Adrenal gland (tissue), 12 donors: ENCODE measurements around the gene SLC16A14. TPM values are rescaled to one million over a fixed set of nuclear protein-coding genes. Genes with fewer than 3 reads are reported as not detected.

Experiments used
- DNase-seq, 7 donors: peaks; one replicate each; pipeline ENCODE4 v3.0.0-alpha.2; 2019 to 2020
- H3K27ac ChIP-seq, 5 donors: fragments of 200-600 bp; sonication (generic) in 4 of 5; 1 replicate in 3 of 5; 2 replicates in 2 of 5; pipeline versions ENCODE4 v1.5.1 to v1.8.0; 2016 to 2020; ENCODE audit warnings: mild to moderate bottlenecking in 1 of 5
- H3K27me3 ChIP-seq: fragments of 200-600 bp; 2 replicates; pipeline ENCODE4 v1.8.0; 2021
- H3K36me3 ChIP-seq, 2 donors: fragments of 200-600 bp; replicated peaks in 1 of 2; 1 replicate in 1 of 2; 2 replicates in 1 of 2; pipeline versions ENCODE4 v1.5.1 to v1.8.0; 2018 to 2022
- H3K4me1 ChIP-seq, 2 donors: fragments of 200-600 bp; replicated peaks in 1 of 2; 1 replicate in 1 of 2; 2 replicates in 1 of 2; pipeline versions ENCODE4 v1.5.1 to v1.8.0; 2018 to 2021
- H3K4me3 ChIP-seq, 4 donors: fragments of 200-600 bp; sonication (generic) in 3 of 4; one replicate each; pipeline ENCODE4 v1.5.1; 2016 to 2018
- H3K9me3 ChIP-seq, 3 donors: fragments of 200-600 bp; sonication (generic) in 1 of 3; replicated peaks in 1 of 3; 1 replicate in 2 of 3; 2 replicates in 1 of 3; pipeline versions ENCODE4 v1.5.1 to v1.8.0; 2016 to 2021
- CTCF ChIP-seq, 6 experiments: fragments of 450-650 bp in 4 of 6; fragments of 200-600 bp in 2 of 6; sonication (generic) in 1 of 6; IDR thresholded peaks; 1 replicate in 5 of 6; 2 replicates in 1 of 6; pipeline versions ENCODE4 v1.5.1 to v1.8.0; 2016 to 2021; ENCODE audit warnings: antibody characterized with exemption in 6 of 6, mild to moderate bottlenecking in 2 of 6, moderate library complexity in 1 of 6
- POLR2A ChIP-seq, 2 donors: fragments of 450-650 bp; IDR thresholded peaks; one replicate each; pipeline ENCODE4 v1.6.1; 2017; ENCODE audit warnings: antibody characterized with exemption in 2 of 2, mild to moderate bottlenecking in 2 of 2, moderate library complexity in 1 of 2
- WGBS, 4 donors: extraction: QIAGEN DNeasy Blood & Tissue Kit in 2 of 4; methylation state at CpG; one replicate each; pipeline versions ENCODE4 v1.1.5 to v1.1.7; 2013 to 2017; 5-methylcytosine and 5-hydroxymethylcytosine counted together
- intact Hi-C, 2 donors: fragments of 100-400 bp; cut with DNase I; formaldehyde crosslinking; loops; one replicate each; pipeline versions ENCODE4 v1.14.1 to v1.15.0; 2022 to 2023
- polyA plus RNA-seq, 3 donors: library from polyadenylated mRNA; stranded (reverse); fragments of 200-250 nt in 2 of 3; fragments of 350-450 nt in 1 of 3; fragmentation: Illumina TruSeq in 1 of 3; extraction: RNeasy Lipid Tissue Mini Kit (QIAGEN cat#74804) in 1 of 3; gene quantifications; one replicate each; pipeline ENCODE4 v1.2.3, GENCODE V29; 2013 to 2014
- total RNA-seq, 9 donors: library from RNA; depleted of rRNA in 4 of 9; stranded (reverse); fragments of >200 nt in 4 of 9; fragments of 120-200 nt in 1 of 9; fragmentation: NEBNext Ultra II Directional in 1 of 9; extraction: Animal tissue kit (Norgen Biotek cat#: 25700) in 1 of 9; gene quantifications; one replicate each; pipeline versions ENCODE4 v1.1.0 to v1.2.4, GENCODE V29; 2013 to 2023
- donor health status: healthy with polysubstance abuse.
- donor health status: Bipolar disorder and iron deficiency.
- donor health status: DM: yes; HTN: yes; CAD: no.
- donor health status: DM: no; HTN: no; CAD: no.
- donor health status: DM: no; HTN: no; CAD: no.
- donor health status: DM: yes; HTN: yes; CAD: no.

SLC16A14 gene
- total and polyA plus RNA-seq, 12 donors: 0.88 to 23.5 (median 7.7) TPM

- DNase-seq: no peak
- H3K4me3 ChIP-seq: no peak overlapping the region
- WGBS, 4 donors: 67 to 77% (median 69%) methylated on average over 4 of the region's 4 CpGs
- H3K36me3 ChIP-seq: no peaks in the 10 kb centered on the region
- intact Hi-C loops: no loop called here
- H3K27ac ChIP-seq: no peak overlapping the region
- peaks cover 4 to 9% of the 10 kb centered on the region in 2 donors for H3K4me1 ChIP-seq
- no peaks in the 10 kb centered on the region for H3K27me3 ChIP-seq
- TF ChIP-seq CTCF (IDR thresholded peaks at IDR 0.05) (no peak), POLR2A (IDR thresholded peaks at IDR 0.05) (no peak)
- H3K9me3 ChIP-seq: no peaks in the 10 kb centered on the region
Measured at GRCh38 chr2:230018153-230018552, 50.6 kb downstream of the SLC16A14 start.

GRCh38 chr2:230016844-230017243 lies 51.9 kb downstream of the SLC16A14 start:
- no peak for TF ChIP-seq CTCF (IDR thresholded peaks at IDR 0.05)
- TF ChIP-seq POLR2A (IDR thresholded peaks at IDR 0.05): no peak
- Histone ChIP-seq H3K27ac (peak overlapping the region in 1 of 5 donors; percentile 39), H3K9me3 (no peaks in the 10 kb centered on the region), H3K4me1 (peaks cover 4 to 9% of the 10 kb centered on the region in 2 donors), H3K36me3 (no peaks in the 10 kb centered on the region), H3K4me3 (no peak overlapping the region), H3K27me3 (no peaks in the 10 kb centered on the region)
- intact Hi-C loops: no loop called here
- no peak for DNase-seq

GRCh38 chr2:230012267-230012884 lies 56.3 kb downstream of the SLC16A14 start:
- H3K4me3 ChIP-seq: no peak overlapping the region
- H3K9me3 ChIP-seq: no peaks in the 10 kb centered on the region
- intact Hi-C loops: loop anchor here in 1 of 2 donors (5.0 kb wide), 1 partner anchor 600 kb away; no protein-coding TSS in a partner anchor
- H3K4me1 ChIP-seq: peaks cover 8 to 13% of the 10 kb centered on the region in 2 donors
- no peak overlapping the region for H3K27ac ChIP-seq
- DNase-seq: no peak
- WGBS, 4 donors: 93 to 95% (median 94%) methylated on average over 10 of the region's 10 CpGs
- H3K27me3 ChIP-seq: no peaks in the 10 kb centered on the region
- TF ChIP-seq CTCF (IDR thresholded peaks at IDR 0.05) (no peak), POLR2A (IDR thresholded peaks at IDR 0.05) (no peak)
- no peaks in the 10 kb centered on the region for H3K36me3 ChIP-seq

GRCh38 chr2:230011617-230012016 lies 57.1 kb downstream of the SLC16A14 start:
- Histone ChIP-seq H3K9me3 (no peaks in the 10 kb centered on the region), H3K27me3 (no peaks in the 10 kb centered on the region), H3K4me3 (no peak overlapping the region), H3K36me3 (no peaks in the 10 kb centered on the region), H3K4me1 (peaks cover 4 to 9% of the 10 kb centered on the region in 2 donors), H3K27ac (no peak overlapping the region)
- intact Hi-C loops: loop anchor here in 1 of 2 donors (5.0 kb wide), 1 partner anchor 601 kb away; no protein-coding TSS in a partner anchor
- WGBS, 4 donors: 86 to 100% (median 97%) methylated on average over 1 of the region's 1 CpG
- no peak for DNase-seq
- TF ChIP-seq POLR2A (IDR thresholded peaks at IDR 0.05) (no peak), CTCF (IDR thresholded peaks at IDR 0.05) (no peak)
